ENCODE measurements around the gene ZNF182.
"Not testable (repeated sequence)": the region's sequence is repeated elsewhere in the genome, so short reads cannot be mapped to it uniquely, and the experiment has no call there.

The ZNF182 gene

GRCh38 chrX:48001260-48001659, 2.5 kb downstream of the ZNF182 start:
- DNase-seq (ENCODE audit: low read depth in 2 of 2), result no peak

- DNase-seq (ENCODE audit: low read depth in 2 of 2), result no peak
Observed at GRCh38 chrX:47992669-47993068, 11.1 kb downstream of the ZNF182 start.

- no peak for DNase-seq (ENCODE audit: low read depth in 2 of 2)
Observed at GRCh38 chrX:47992095-47992380, 11.8 kb downstream of the ZNF182 start.

- no peak for DNase-seq (ENCODE audit: low read depth in 2 of 2)
Observed at GRCh38 chrX:47991263-47992094, 12.3 kb downstream of the ZNF182 start.

- no peak for DNase-seq (ENCODE audit: low read depth in 2 of 2)
Observed at GRCh38 chrX:47976254-47977151, 27.3 kb downstream of the ZNF182 start.

- no peak for DNase-seq (ENCODE audit: low read depth in 2 of 2)
Observed at GRCh38 chrX:47973235-47973634, 30.6 kb downstream of the ZNF182 start.

- DNase-seq (ENCODE audit: low read depth in 2 of 2), result not testable (repeated sequence)
Observed at GRCh38 chrX:47965526-47965925, 38.3 kb downstream of the ZNF182 start.

GRCh38 chrX:47961830-47962229, 42.0 kb downstream of the ZNF182 start:
- DNase-seq (ENCODE audit: low read depth in 2 of 2), result not testable (repeated sequence)

GRCh38 chrX:47960406-47960805, 43.4 kb downstream of the ZNF182 start:
- DNase-seq (ENCODE audit: low read depth in 2 of 2), result no peak

GRCh38 chrX:47958761-47959342, 44.9 kb downstream of the ZNF182 start:
- no peak for DNase-seq (ENCODE audit: low read depth in 2 of 2)

GRCh38 chrX:47958206-47958605, 45.6 kb downstream of the ZNF182 start:
- not testable (repeated sequence) for DNase-seq (ENCODE audit: low read depth in 2 of 2)

GRCh38 chrX:47956016-47956415, 47.8 kb downstream of the ZNF182 start:
- DNase-seq (ENCODE audit: low read depth in 2 of 2), result no peak

- not testable (repeated sequence) for DNase-seq (ENCODE audit: low read depth in 2 of 2)
Observed at GRCh38 chrX:47955295-47955694, 48.5 kb downstream of the ZNF182 start.

GRCh38 chrX:47941423-47941822, 62.4 kb downstream of the ZNF182 start:
- DNase-seq (ENCODE audit: low read depth in 2 of 2), result no peak

- DNase-seq (ENCODE audit: low read depth in 2 of 2), result no peak
Observed at GRCh38 chrX:47940448-47940847, 63.3 kb downstream of the ZNF182 start.

- no peak for DNase-seq (ENCODE audit: low read depth in 2 of 2)
Observed at GRCh38 chrX:47936940-47937317, 66.9 kb downstream of the ZNF182 start.

GRCh38 chrX:47936224-47936939, 67.4 kb downstream of the ZNF182 start:
- DNase-seq (ENCODE audit: low read depth in 2 of 2), result no peak

- no peak for DNase-seq (ENCODE audit: low read depth in 2 of 2)
Observed at GRCh38 chrX:47933946-47934345, 69.8 kb downstream of the ZNF182 start.

GRCh38 chrX:47931970-47932369, 71.8 kb downstream of the ZNF182 start:
- not testable (repeated sequence) for DNase-seq (ENCODE audit: low read depth in 2 of 2)

GRCh38 chrX:47927212-47927611, 76.6 kb downstream of the ZNF182 start:
- no peak for DNase-seq (ENCODE audit: low read depth in 2 of 2)

All from stimulated activated CD8-positive, alpha-beta memory T cell treated with anti-CD3 and anti-CD28 coated beads, Interleukin-7, amount 100 ng/mL, for 1 hour (primary cell).